GM23248 (cell line): Measurements from ENCODE around the gene SLC9A5.

Experiments used
- EZH2 ChIP-seq: fragments of 200-600 bp; sonication (generic); IDR thresholded peaks from 2 replicates; pipeline ENCODE4 v1.6.1; 2018; ENCODE audit warnings: antibody characterized with exemption, mild to moderate bottlenecking; ENCODE audit not compliant: insufficient read depth, poor library complexity, severe bottlenecking
- EZH2phosphoT487 ChIP-seq: fragments of 200-600 bp; sonication (generic); IDR thresholded peaks from 2 replicates; pipeline ENCODE4 v1.6.1; 2018; ENCODE audit warnings: antibody characterized with exemption, moderate library complexity, mild to moderate bottlenecking, low read depth; ENCODE audit not compliant: insufficient read depth

GRCh38 chr16:67278773-67279295, 30.1 kb downstream of the SLC9A5 start:
- TF ChIP-seq EZH2 (no peak), EZH2phosphoT487 (no peak)
